ENCODE data around the gene TMEM131. TPM values are rescaled to one million over a fixed set of nuclear protein-coding genes. Genes with fewer than 3 reads are reported as not detected.

TMEM131 gene
- total RNA-seq, 1 experiment from 2014 or later = 21.9 TPM

- Mint-ChIP-seq H3K4me1 (peaks cover 17% of the 10 kb centered on the region), H3K27me3 (ENCODE audit: low read depth) (no peaks in the 10 kb centered on the region; the same call in 1 of the 2 replicates), H3K27ac (no peak overlapping the region), H3K4me3 (no peak overlapping the region), H3K9me3 (peaks cover 15% of the 10 kb centered on the region), H3K36me3 (peaks cover 8% of the 10 kb centered on the region)
- DNase-seq (ENCODE audit: low spot score) (no peak), ATAC-seq (no peak)
- POLR2A ChIA-PET = no interaction called here
- TF ChIP-seq, protein P1, sequence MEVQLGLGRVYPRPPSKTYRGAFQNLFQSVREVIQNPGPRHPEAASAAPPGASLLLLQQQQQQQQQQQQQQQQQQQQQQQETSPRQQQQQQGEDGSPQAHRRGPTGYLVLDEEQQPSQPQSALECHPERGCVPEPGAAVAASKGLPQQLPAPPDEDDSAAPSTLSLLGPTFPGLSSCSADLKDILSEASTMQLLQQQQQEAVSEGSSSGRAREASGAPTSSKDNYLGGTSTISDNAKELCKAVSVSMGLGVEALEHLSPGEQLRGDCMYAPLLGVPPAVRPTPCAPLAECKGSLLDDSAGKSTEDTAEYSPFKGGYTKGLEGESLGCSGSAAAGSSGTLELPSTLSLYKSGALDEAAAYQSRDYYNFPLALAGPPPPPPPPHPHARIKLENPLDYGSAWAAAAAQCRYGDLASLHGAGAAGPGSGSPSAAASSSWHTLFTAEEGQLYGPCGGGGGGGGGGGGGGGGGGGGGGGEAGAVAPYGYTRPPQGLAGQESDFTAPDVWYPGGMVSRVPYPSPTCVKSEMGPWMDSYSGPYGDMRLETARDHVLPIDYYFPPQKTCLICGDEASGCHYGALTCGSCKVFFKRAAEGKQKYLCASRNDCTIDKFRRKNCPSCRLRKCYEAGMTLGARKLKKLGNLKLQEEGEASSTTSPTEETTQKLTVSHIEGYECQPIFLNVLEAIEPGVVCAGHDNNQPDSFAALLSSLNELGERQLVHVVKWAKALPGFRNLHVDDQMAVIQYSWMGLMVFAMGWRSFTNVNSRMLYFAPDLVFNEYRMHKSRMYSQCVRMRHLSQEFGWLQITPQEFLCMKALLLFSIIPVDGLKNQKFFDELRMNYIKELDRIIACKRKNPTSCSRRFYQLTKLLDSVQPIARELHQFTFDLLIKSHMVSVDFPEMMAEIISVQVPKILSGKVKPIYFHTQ (CRISPR knock-in tag; IDR thresholded peaks at IDR 0.05) = no peak
- no peak for TF ChIP-seq E2F4 (CRISPR knock-in tag; IDR thresholded peaks at IDR 0.05; ENCODE audit: borderline replicate concordance, low read depth)
- no peak for TF ChIP-seq ZNF423 (CRISPR knock-in tag; IDR thresholded peaks at IDR 0.05)
- no peak for TF ChIP-seq CBFB (CRISPR knock-in tag; IDR thresholded peaks at IDR 0.05; ENCODE audit: low read depth)
- TF ChIP-seq SMAD4 (CRISPR knock-in tag; IDR thresholded peaks at IDR 0.05) = no peak
- TF ChIP-seq, protein P2, sequence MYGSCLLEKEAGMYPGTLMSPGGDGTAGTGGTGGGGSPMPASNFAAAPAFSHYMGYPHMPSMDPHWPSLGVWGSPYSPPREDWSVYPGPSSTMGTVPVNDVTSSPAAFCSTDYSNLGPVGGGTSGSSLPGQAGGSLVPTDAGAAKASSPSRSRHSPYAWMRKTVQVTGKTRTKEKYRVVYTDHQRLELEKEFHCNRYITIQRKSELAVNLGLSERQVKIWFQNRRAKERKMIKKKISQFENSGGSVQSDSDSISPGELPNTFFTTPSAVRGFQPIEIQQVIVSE (CRISPR knock-in tag; IDR thresholded peaks at IDR 0.05; ENCODE audit: borderline replicate concordance) = no peak
- CTCF ChIA-PET = no interaction called here
Observed at GRCh38 chr2:97985998-97986397, 9.8 kb downstream of the TMEM131 start.

- DNase-seq (ENCODE audit: low spot score) (no peak), ATAC-seq (no peak)
- Mint-ChIP-seq H3K4me1 (peaks cover 16% of the 10 kb centered on the region), H3K4me3 (no peak overlapping the region), H3K27me3 (ENCODE audit: low read depth) (no peaks in the 10 kb centered on the region; the same call in 1 of the 2 replicates), H3K27ac (no peak overlapping the region), H3K9me3 (peaks cover 25% of the 10 kb centered on the region), H3K36me3 (peaks cover 19% of the 10 kb centered on the region)
- CTCF ChIA-PET = no interaction called here
- POLR2A ChIA-PET = no interaction called here
- TF ChIP-seq NFYB (CRISPR knock-in tag; conservative IDR thresholded peaks at IDR 0.05; ENCODE audit: low read depth) (no peak), ZNF121 (CRISPR knock-in tag; IDR thresholded peaks at IDR 0.05) (no peak), GABPB1 (CRISPR knock-in tag; IDR thresholded peaks at IDR 0.05) (no peak), JUN (CRISPR knock-in tag; IDR thresholded peaks at IDR 0.05) (no peak), ZSCAN18 (CRISPR knock-in tag; IDR thresholded peaks at IDR 0.05) (no peak), GRHL2 (CRISPR knock-in tag; IDR thresholded peaks at IDR 0.05; ENCODE audit: insufficient replicate concordance, severe bottlenecking) (no peak)
- TF ChIP-seq, protein P3, sequence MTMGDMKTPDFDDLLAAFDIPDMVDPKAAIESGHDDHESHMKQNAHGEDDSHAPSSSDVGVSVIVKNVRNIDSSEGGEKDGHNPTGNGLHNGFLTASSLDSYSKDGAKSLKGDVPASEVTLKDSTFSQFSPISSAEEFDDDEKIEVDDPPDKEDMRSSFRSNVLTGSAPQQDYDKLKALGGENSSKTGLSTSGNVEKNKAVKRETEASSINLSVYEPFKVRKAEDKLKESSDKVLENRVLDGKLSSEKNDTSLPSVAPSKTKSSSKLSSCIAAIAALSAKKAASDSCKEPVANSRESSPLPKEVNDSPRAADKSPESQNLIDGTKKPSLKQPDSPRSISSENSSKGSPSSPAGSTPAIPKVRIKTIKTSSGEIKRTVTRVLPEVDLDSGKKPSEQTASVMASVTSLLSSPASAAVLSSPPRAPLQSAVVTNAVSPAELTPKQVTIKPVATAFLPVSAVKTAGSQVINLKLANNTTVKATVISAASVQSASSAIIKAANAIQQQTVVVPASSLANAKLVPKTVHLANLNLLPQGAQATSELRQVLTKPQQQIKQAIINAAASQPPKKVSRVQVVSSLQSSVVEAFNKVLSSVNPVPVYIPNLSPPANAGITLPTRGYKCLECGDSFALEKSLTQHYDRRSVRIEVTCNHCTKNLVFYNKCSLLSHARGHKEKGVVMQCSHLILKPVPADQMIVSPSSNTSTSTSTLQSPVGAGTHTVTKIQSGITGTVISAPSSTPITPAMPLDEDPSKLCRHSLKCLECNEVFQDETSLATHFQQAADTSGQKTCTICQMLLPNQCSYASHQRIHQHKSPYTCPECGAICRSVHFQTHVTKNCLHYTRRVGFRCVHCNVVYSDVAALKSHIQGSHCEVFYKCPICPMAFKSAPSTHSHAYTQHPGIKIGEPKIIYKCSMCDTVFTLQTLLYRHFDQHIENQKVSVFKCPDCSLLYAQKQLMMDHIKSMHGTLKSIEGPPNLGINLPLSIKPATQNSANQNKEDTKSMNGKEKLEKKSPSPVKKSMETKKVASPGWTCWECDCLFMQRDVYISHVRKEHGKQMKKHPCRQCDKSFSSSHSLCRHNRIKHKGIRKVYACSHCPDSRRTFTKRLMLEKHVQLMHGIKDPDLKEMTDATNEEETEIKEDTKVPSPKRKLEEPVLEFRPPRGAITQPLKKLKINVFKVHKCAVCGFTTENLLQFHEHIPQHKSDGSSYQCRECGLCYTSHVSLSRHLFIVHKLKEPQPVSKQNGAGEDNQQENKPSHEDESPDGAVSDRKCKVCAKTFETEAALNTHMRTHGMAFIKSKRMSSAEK (CRISPR knock-in tag; IDR thresholded peaks at IDR 0.05; ENCODE audit: borderline replicate concordance) = no peak
- TF ChIP-seq, protein P4, sequence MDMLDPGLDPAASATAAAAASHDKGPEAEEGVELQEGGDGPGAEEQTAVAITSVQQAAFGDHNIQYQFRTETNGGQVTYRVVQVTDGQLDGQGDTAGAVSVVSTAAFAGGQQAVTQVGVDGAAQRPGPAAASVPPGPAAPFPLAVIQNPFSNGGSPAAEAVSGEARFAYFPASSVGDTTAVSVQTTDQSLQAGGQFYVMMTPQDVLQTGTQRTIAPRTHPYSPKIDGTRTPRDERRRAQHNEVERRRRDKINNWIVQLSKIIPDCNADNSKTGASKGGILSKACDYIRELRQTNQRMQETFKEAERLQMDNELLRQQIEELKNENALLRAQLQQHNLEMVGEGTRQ (CRISPR knock-in tag; IDR thresholded peaks at IDR 0.05) = no peak
- TF ChIP-seq, protein P5, sequence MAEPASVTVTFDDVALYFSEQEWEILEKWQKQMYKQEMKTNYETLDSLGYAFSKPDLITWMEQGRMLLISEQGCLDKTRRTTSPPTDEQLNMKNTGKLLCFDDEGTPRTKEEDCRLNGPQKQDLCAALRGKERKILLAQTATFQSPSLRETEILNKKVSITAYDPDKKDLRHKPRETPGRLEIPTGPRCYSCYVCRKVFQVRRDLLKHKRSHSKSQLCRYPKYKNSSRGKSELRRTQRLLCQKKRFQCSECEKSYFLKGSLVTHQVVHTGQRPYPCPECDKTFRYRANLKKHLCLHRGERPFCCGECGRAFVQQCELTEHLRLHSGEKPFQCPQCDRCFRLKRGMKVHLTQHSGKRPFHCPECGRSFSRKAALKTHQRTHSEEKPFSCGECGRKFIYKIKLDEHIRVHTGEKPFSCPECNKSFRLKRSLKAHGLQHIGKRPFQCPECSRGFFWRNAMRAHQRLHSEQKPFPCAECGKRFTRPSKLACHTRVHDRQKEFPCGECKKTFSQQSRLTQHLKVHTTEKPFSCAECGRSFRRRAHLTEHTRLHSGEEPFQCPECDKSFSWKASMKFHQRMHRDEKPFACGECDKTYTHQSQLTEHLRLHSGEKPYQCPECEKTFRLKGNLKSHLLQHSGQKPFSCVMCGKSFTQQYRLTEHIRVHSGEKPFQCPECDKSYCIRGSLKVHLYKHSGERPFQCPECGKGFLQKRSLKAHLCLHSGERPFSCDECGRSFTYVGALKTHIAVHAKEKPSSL (CRISPR knock-in tag; conservative IDR thresholded peaks at IDR 0.05) = no peak
- TF ChIP-seq, protein P6, sequence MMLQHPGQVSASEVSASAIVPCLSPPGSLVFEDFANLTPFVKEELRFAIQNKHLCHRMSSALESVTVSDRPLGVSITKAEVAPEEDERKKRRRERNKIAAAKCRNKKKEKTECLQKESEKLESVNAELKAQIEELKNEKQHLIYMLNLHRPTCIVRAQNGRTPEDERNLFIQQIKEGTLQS (CRISPR knock-in tag; conservative IDR thresholded peaks at IDR 0.05) = no peak
- TF ChIP-seq, protein P7, sequence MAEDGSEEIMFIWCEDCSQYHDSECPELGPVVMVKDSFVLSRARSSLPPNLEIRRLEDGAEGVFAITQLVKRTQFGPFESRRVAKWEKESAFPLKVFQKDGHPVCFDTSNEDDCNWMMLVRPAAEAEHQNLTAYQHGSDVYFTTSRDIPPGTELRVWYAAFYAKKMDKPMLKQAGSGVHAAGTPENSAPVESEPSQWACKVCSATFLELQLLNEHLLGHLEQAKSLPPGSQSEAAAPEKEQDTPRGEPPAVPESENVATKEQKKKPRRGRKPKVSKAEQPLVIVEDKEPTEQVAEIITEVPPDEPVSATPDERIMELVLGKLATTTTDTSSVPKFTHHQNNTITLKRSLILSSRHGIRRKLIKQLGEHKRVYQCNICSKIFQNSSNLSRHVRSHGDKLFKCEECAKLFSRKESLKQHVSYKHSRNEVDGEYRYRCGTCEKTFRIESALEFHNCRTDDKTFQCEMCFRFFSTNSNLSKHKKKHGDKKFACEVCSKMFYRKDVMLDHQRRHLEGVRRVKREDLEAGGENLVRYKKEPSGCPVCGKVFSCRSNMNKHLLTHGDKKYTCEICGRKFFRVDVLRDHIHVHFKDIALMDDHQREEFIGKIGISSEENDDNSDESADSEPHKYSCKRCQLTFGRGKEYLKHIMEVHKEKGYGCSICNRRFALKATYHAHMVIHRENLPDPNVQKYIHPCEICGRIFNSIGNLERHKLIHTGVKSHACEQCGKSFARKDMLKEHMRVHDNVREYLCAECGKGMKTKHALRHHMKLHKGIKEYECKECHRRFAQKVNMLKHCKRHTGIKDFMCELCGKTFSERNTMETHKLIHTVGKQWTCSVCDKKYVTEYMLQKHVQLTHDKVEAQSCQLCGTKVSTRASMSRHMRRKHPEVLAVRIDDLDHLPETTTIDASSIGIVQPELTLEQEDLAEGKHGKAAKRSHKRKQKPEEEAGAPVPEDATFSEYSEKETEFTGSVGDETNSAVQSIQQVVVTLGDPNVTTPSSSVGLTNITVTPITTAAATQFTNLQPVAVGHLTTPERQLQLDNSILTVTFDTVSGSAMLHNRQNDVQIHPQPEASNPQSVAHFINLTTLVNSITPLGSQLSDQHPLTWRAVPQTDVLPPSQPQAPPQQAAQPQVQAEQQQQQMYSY (CRISPR knock-in tag; IDR thresholded peaks at IDR 0.05) = no peak
Observed at GRCh38 chr2:97983698-97984097, 12.1 kb downstream of the TMEM131 start.

Data from WTC11 (cell line).